GM23338 (cell line): Measurements from ENCODE around the gene HSPB8. TPM values are rescaled to one million over a fixed set of nuclear protein-coding genes. Genes with fewer than 3 reads are reported as not detected.

Experiments used
- ATAC-seq: fragments of 200-7000 bp; cut with Tn5 transposase; 3 replicates; pipeline ENCODE4 v1.9.1; 2020
- DNase-seq: peaks from one replicate; pipeline ENCODE4 v3.0.0-alpha.2; 2015; ENCODE audit warnings: low spot score
- H2AFZ ChIP-seq: fragments of 200-600 bp; sonication (generic); 2 replicates; pipeline ENCODE4 v1.8.0; 2016; ENCODE audit warnings: antibody characterized with exemption, mild to moderate bottlenecking, moderate library complexity
- H3F3A ChIP-seq: fragments of 200-600 bp; sonication (generic); replicated peaks from 2 replicates; pipeline ENCODE4 v1.8.0; 2017; ENCODE audit warnings: antibody characterized with exemption, mixed run types, low read depth
- H3K27ac ChIP-seq: fragments of 200-600 bp; sonication (generic); 2 replicates; pipeline ENCODE4 v1.6.1; 2016; ENCODE audit warnings: low read depth
- H3K27me3 ChIP-seq: fragments of 200-600 bp; sonication (generic); 2 replicates; pipeline ENCODE4 v1.8.0; 2016; ENCODE audit warnings: mild to moderate bottlenecking, mixed run types, moderate library complexity; ENCODE audit not compliant: insufficient read depth
- H3K36me3 ChIP-seq: fragments of 200-600 bp; sonication (generic); 2 replicates; pipeline ENCODE4 v1.8.0; 2016; ENCODE audit warnings: mild to moderate bottlenecking; ENCODE audit not compliant: insufficient read depth
- H3K4me1 ChIP-seq: fragments of 200-600 bp; sonication (generic); 2 replicates; pipeline ENCODE4 v1.8.0; 2016; ENCODE audit warnings: mild to moderate bottlenecking, moderate library complexity; ENCODE audit not compliant: insufficient read depth
- H3K4me2 ChIP-seq: fragments of 200-600 bp; sonication (generic); 2 replicates; pipeline ENCODE4 v1.7.1; 2017; ENCODE audit warnings: mixed run types
- H3K4me3 ChIP-seq: fragments of 200-600 bp; sonication (generic); 2 replicates; pipeline ENCODE4 v1.6.1; 2016; ENCODE audit warnings: mixed run types
- H3K79me2 ChIP-seq: fragments of 200-600 bp; sonication (generic); replicated peaks from 2 replicates; pipeline ENCODE4 v1.8.0; 2017; ENCODE audit warnings: mild to moderate bottlenecking; ENCODE audit not compliant: insufficient read depth
- H3K9me2 ChIP-seq: fragments of 200-600 bp; sonication (generic); 2 replicates; pipeline ENCODE4 v1.8.0; 2017; ENCODE audit not compliant: insufficient read depth
- H4K20me1 ChIP-seq: fragments of 200-600 bp; sonication (generic); replicated peaks from 2 replicates; pipeline ENCODE4 v1.8.0; 2017; ENCODE audit warnings: mild to moderate bottlenecking; ENCODE audit not compliant: insufficient read depth
- H3K27ac Mint-ChIP-seq: 2 replicates; pipeline ENCODE4 v1.8.0; 2020; ENCODE audit warnings: inconsistent platforms, mild to moderate bottlenecking, moderate library complexity, mixed read lengths
- H3K27me3 Mint-ChIP-seq: 3 replicates; pipeline ENCODE4 v1.8.0; 2022; ENCODE audit warnings: low read depth, mild to moderate bottlenecking, moderate library complexity, mixed read lengths, inconsistent platforms; ENCODE audit not compliant: insufficient read depth, poor library complexity
- H3K36me3 Mint-ChIP-seq: 3 replicates; pipeline ENCODE4 v1.8.0; 2021; ENCODE audit warnings: low read depth, mild to moderate bottlenecking, inconsistent platforms, moderate library complexity, mixed read lengths
- H3K4me1 Mint-ChIP-seq: 3 replicates; pipeline ENCODE4 v1.8.0; 2020; ENCODE audit warnings: mild to moderate bottlenecking, inconsistent platforms, mixed read lengths
- H3K4me3 Mint-ChIP-seq: 3 replicates; pipeline ENCODE4 v1.8.0; 2021; ENCODE audit warnings: moderate library complexity, mild to moderate bottlenecking, inconsistent platforms, mixed read lengths
- H3K9me3 Mint-ChIP-seq: 3 replicates; pipeline ENCODE4 v1.8.0; 2020; ENCODE audit warnings: moderate library complexity, mild to moderate bottlenecking, inconsistent platforms, mixed read lengths
- EZH2 ChIP-seq: fragments of 200-600 bp; sonication (generic); IDR thresholded peaks from one replicate; pipeline ENCODE4 v1.8.0; 2017; ENCODE audit warnings: antibody characterized with exemption, mild to moderate bottlenecking, low read depth; ENCODE audit not compliant: unreplicated experiment
- EZH2phosphoT487 ChIP-seq: fragments of 200-600 bp; sonication (generic); IDR thresholded peaks from one replicate; pipeline ENCODE4 v1.8.1; 2018; ENCODE audit warnings: antibody characterized with exemption; ENCODE audit not compliant: unreplicated experiment
- polyA plus RNA-seq: library from polyadenylated mRNA; unstranded; fragments of >200 nt; fragmentation: Nextera tagmentation; extraction: Ambion mirVana; gene quantifications from 2 replicates; pipeline ENCODE4 v1.2.1, GENCODE V29; 2016
- total RNA-seq: library from RNA; depleted of rRNA; stranded (reverse); fragments of >200 nt; shearing (Covaris generic); gene quantifications from 2 replicates; pipeline ENCODE4 v1.2.3, GENCODE V29; 2014
- TF ChIP-seq, protein P1 (sequence below): IDR thresholded peaks from 2 replicates; pipeline ENCODE4 v1.6.1; 2016; ENCODE audit warnings: antibody characterized with exemption
- TF ChIP-seq, protein P2 (sequence below), 2 experiments: fragments of 200-600 bp in 1 of 2; sonication (generic) in 1 of 2; conservative IDR thresholded peaks; 2 replicates each; pipeline versions ENCODE4 v1.5.1 to v1.6.1; 2016 to 2017; ENCODE audit warnings: antibody characterized with exemption in 2 of 2, low read depth in 2 of 2, mild to moderate bottlenecking in 2 of 2, moderate library complexity in 1 of 2
- TF ChIP-seq, protein P3 (sequence below): IDR thresholded peaks from one replicate; pipeline ENCODE4 v1.6.1; 2018; ENCODE audit warnings: antibody characterized with exemption; ENCODE audit not compliant: unreplicated experiment

HSPB8 gene
- total and polyA plus RNA-seq, 2 experiments from 2014 or later, result 3.5 to 4.8 TPM

DNA sequence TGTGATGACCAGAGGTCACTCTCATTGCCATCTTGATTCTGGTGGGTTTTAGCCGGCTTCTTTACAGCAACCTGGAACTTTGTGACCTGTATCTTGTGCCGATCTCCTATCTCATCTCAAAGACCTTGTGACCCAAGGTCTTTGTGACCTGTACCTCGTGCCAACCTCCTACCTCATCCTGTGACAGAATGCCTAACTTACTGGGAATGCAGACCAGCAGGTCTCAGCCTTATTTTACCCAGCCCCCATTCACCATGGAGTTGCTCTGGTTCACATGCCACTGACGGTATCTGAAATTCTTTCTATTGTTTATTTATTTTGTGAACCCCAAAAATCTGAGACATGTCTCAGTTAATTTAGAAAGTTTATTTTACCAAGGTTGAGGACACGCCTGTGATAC is 7.4 kb upstream of the HSPB8 start:
- ATAC-seq, result no peak
- no peaks in the 10 kb centered on the region for H3K27me3 Mint-ChIP-seq
- no peak overlapping the region for H3K27ac Mint-ChIP-seq

DNA sequence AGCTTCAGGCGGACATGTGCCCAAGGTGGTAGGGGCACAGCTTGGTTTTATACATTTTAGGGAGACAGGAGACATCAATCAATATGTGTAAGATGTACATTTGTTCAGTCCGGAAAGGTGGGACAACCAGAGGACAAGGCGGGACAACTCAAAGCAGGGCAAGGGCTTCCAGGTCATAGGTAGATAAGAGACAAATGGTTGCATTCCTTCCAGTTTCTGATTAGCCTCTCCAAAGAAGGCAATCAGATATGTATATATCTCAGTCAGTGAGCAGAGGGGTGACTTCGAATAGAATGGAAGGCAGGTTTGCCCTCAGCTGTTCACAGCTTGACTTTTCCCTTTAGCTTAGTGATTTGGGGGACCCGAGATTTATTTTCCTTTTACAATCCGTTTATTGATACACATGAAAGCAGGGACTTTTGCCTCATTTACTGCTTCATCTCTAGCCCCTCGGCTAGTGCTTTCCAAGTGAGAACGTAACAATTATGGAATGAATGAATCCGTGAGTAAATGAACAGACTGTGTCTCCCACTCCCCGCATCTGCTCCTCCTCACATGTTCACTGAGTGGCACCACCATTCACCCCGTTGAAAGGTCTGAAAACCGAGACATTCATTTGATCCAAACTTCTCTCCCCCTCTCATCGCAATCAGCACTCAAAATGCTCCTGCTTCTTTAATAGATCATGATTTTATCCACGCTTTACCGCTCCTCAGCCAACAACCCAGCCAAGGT is 6.9 kb upstream of the HSPB8 start:
- H3K4me3 ChIP-seq, result no peak overlapping the region
- Mint-ChIP-seq H3K4me1 (peaks cover 21% of the 10 kb centered on the region), H3K36me3 (no peaks in the 10 kb centered on the region)
- TF ChIP-seq, protein P1, sequence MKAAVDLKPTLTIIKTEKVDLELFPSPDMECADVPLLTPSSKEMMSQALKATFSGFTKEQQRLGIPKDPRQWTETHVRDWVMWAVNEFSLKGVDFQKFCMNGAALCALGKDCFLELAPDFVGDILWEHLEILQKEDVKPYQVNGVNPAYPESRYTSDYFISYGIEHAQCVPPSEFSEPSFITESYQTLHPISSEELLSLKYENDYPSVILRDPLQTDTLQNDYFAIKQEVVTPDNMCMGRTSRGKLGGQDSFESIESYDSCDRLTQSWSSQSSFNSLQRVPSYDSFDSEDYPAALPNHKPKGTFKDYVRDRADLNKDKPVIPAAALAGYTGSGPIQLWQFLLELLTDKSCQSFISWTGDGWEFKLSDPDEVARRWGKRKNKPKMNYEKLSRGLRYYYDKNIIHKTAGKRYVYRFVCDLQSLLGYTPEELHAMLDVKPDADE, result no peak
- TF ChIP-seq EZH2phosphoT487, result no peak
- TF ChIP-seq, protein P2, sequence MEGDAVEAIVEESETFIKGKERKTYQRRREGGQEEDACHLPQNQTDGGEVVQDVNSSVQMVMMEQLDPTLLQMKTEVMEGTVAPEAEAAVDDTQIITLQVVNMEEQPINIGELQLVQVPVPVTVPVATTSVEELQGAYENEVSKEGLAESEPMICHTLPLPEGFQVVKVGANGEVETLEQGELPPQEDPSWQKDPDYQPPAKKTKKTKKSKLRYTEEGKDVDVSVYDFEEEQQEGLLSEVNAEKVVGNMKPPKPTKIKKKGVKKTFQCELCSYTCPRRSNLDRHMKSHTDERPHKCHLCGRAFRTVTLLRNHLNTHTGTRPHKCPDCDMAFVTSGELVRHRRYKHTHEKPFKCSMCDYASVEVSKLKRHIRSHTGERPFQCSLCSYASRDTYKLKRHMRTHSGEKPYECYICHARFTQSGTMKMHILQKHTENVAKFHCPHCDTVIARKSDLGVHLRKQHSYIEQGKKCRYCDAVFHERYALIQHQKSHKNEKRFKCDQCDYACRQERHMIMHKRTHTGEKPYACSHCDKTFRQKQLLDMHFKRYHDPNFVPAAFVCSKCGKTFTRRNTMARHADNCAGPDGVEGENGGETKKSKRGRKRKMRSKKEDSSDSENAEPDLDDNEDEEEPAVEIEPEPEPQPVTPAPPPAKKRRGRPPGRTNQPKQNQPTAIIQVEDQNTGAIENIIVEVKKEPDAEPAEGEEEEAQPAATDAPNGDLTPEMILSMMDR (conservative IDR thresholded peaks at IDR 0.05; ENCODE audit: low read depth in 2 of 2), result no peak
- TF ChIP-seq, protein P3, sequence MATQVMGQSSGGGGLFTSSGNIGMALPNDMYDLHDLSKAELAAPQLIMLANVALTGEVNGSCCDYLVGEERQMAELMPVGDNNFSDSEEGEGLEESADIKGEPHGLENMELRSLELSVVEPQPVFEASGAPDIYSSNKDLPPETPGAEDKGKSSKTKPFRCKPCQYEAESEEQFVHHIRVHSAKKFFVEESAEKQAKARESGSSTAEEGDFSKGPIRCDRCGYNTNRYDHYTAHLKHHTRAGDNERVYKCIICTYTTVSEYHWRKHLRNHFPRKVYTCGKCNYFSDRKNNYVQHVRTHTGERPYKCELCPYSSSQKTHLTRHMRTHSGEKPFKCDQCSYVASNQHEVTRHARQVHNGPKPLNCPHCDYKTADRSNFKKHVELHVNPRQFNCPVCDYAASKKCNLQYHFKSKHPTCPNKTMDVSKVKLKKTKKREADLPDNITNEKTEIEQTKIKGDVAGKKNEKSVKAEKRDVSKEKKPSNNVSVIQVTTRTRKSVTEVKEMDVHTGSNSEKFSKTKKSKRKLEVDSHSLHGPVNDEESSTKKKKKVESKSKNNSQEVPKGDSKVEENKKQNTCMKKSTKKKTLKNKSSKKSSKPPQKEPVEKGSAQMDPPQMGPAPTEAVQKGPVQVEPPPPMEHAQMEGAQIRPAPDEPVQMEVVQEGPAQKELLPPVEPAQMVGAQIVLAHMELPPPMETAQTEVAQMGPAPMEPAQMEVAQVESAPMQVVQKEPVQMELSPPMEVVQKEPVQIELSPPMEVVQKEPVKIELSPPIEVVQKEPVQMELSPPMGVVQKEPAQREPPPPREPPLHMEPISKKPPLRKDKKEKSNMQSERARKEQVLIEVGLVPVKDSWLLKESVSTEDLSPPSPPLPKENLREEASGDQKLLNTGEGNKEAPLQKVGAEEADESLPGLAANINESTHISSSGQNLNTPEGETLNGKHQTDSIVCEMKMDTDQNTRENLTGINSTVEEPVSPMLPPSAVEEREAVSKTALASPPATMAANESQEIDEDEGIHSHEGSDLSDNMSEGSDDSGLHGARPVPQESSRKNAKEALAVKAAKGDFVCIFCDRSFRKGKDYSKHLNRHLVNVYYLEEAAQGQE, result no peak
- no peak for TF ChIP-seq EZH2

More for the DNA sequence above, 7.4 kb upstream of the HSPB8 start:
- H3K4me3 Mint-ChIP-seq, result no peak overlapping the region; the same call in 2 of the 3 replicates
- peaks cover 8% of the 10 kb centered on the region for H3K4me1 ChIP-seq
- TF ChIP-seq, protein P1, result no peak
- no peak for TF ChIP-seq EZH2phosphoT487
- no peak overlapping the region for H3K27ac ChIP-seq
- H3K4me3 ChIP-seq, result no peak overlapping the region
- peaks cover 19% of the 10 kb centered on the region for H3K4me1 Mint-ChIP-seq
- H3K9me2 ChIP-seq, result no peaks in the 10 kb centered on the region
- no peaks in the 10 kb centered on the region for H4K20me1 ChIP-seq
- H3K9me3 Mint-ChIP-seq, result no peaks in the 10 kb centered on the region; the same call in 2 of the 3 replicates
- H3K36me3 ChIP-seq, result no peaks in the 10 kb centered on the region
- H3K27me3 ChIP-seq, result no peaks in the 10 kb centered on the region
- DNase-seq, result no peak
- no peak overlapping the region for H3K4me2 ChIP-seq
- H3K36me3 Mint-ChIP-seq, result no peaks in the 10 kb centered on the region
- H3K79me2 ChIP-seq, result no peaks in the 10 kb centered on the region
- H3F3A ChIP-seq, result no peaks in the 10 kb centered on the region
- H2AFZ ChIP-seq, result peak overlapping the region; percentile 66; the same call in 1 of the 2 replicates

More for the DNA sequence above, 6.9 kb upstream of the HSPB8 start:
- peak overlapping the region; percentile 66; the same call in 1 of the 2 replicates for H2AFZ ChIP-seq
- Mint-ChIP-seq H3K27ac (no peak overlapping the region), H3K27me3 (no peaks in the 10 kb centered on the region), H3K9me3 (no peaks in the 10 kb centered on the region; the same call in 2 of the 3 replicates), H3K4me3 (no peak overlapping the region; the same call in 2 of the 3 replicates)
- H3K27me3 ChIP-seq, result no peaks in the 10 kb centered on the region
- no peaks in the 10 kb centered on the region for H3K9me2 ChIP-seq
- ATAC-seq (no peak), DNase-seq (no peak)
- H3K36me3 ChIP-seq, result no peaks in the 10 kb centered on the region
- no peak overlapping the region for H3K27ac ChIP-seq
- no peaks in the 10 kb centered on the region for H4K20me1 ChIP-seq
- no peaks in the 10 kb centered on the region for H3F3A ChIP-seq
- H3K4me1 ChIP-seq, result peaks cover 13% of the 10 kb centered on the region
- H3K79me2 ChIP-seq, result no peaks in the 10 kb centered on the region
- no peak overlapping the region for H3K4me2 ChIP-seq
